Urinary bladder (tissue), 4 donors: ENCODE data around the gene SMIM44. TPM values are rescaled to one million over a fixed set of nuclear protein-coding genes. Genes with fewer than 3 reads are reported as not detected.

ENCODE experiments used
- DNase-seq: peaks from one replicate; pipeline ENCODE4 v3.0.0-alpha.2; 2015; ENCODE audit errors: extremely low spot score
- H3K27ac ChIP-seq: one replicate; pipeline ENCODE4 v1.5.1; 2013; ENCODE audit warnings: low read depth, mild to moderate bottlenecking, moderate library complexity
- H3K36me3 ChIP-seq: one replicate; pipeline ENCODE4 v1.6.1; 2013; ENCODE audit warnings: mild to moderate bottlenecking, moderate library complexity; ENCODE audit not compliant: insufficient read depth
- H3K4me1 ChIP-seq: one replicate; pipeline ENCODE4 v1.6.1; 2013; ENCODE audit warnings: mild to moderate bottlenecking, moderate library complexity; ENCODE audit not compliant: insufficient read depth
- H3K4me3 ChIP-seq: one replicate; pipeline ENCODE4 v1.5.1; 2013; ENCODE audit warnings: low read depth, low read length
- WGBS: extraction: QIAGEN DNeasy Blood & Tissue Kit; methylation state at CpG from one replicate; pipeline ENCODE4 v1.1.7; 2013; 5-methylcytosine and 5-hydroxymethylcytosine counted together
- polyA plus RNA-seq: library from polyadenylated mRNA; stranded (reverse); fragments of 200-250 nt; gene quantifications from one replicate; pipeline ENCODE4 v1.2.3, GENCODE V29; 2013
- total RNA-seq: library from RNA; depleted of rRNA; stranded (reverse); fragments of >200 nt; gene quantifications from one replicate; pipeline ENCODE4 v1.2.3, GENCODE V29; 2014
- donor health status: healthy with polysubstance abuse.
- donor health status: healthy.

The SMIM44 gene
- total and polyA plus RNA-seq, 2 donors: not detected

DNA sequence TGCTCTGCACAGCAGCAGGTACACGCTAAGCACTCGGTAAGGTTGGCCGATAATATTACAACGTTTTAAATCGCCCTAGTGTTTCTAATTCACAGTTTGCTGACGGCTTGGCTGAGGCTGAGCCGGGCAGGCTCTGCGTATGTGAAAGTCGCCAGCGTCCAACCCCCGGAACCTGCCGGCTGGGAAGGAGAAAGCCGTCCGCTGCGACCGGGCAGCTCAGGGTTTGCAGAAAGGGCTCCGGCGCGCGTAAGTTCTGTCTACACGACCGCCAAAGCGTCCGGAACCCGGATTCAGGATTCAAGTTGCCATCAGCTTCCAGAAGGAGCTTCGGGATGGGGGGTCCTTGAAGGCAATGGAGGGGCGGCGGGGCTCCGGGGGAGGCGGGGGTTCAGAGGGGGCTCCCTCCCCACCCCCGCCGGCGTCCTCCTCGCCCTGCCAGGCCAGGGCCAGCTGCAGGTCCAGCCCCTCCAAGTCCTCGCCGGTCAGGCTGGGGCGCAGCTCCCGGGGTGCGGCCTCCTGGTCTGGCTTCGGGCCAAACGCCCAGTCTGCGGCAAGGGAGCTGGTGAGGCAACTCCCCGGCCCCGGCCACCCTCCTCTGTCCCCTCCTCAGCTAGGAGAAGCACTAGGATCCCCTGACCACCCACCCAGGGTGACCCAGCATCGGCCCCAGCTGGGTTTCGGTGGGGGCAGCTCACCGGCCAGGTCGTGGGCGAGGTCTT, 575 bp downstream of the SMIM44 start:
- no peaks in the 10 kb centered on the region for H3K4me1 ChIP-seq
- no peak for DNase-seq
- H3K27ac ChIP-seq: no peak overlapping the region
- H3K4me3 ChIP-seq: no peak overlapping the region
- 67% methylated on average over 49 of the region's 49 CpGs for WGBS
- H3K36me3 ChIP-seq: no peaks in the 10 kb centered on the region

- no peaks in the 10 kb centered on the region for H3K4me1 ChIP-seq
- no peaks in the 10 kb centered on the region for H3K36me3 ChIP-seq
- 47% methylated on average over 38 of the region's 38 CpGs for WGBS
- no peak overlapping the region for H3K4me3 ChIP-seq
- H3K27ac ChIP-seq: no peak overlapping the region
- no peak for DNase-seq
These were observed 1.8 kb downstream of the SMIM44 start for GRCh38 chr19:3481241-3482090.

GRCh38 chr19:3480383-3481091, 2.7 kb downstream of the SMIM44 start, which contains the start of gene SMIM24:
Gene SMIM24 (minus strand): TSS chr19:3480525. CDS start chr19:3480463, 62 bp downstream.
- no peaks in the 10 kb centered on the region for H3K36me3 ChIP-seq
- no peaks in the 10 kb centered on the region for H3K4me1 ChIP-seq
- no peak within 1 kb of the TSS for H3K4me3 ChIP-seq
- WGBS: 50% methylated on average over 27 of the region's 27 CpGs
- H3K27ac ChIP-seq: no peak within 1 kb of the TSS
- DNase-seq: no peak

DNA sequence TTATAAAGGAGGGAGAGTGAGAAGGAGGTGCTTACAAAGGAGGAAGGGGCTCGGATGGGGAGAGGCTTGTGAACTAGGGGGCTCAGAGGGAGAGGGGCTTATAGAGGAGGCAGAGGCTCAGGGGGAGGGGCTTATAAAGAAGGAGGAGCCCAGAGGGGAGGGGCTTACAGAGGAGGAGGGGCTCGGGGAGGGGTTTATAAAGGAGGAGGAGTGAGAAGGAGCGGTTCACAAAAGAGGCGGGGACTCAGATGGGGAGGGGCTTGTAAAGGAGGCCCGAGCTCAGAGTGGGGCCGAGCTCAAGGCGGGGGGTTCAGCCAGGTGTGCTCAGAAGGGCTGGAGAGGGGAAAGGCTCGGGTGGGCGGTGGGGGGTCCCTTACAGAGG, 3.4 kb downstream of the SMIM44 start:
- H3K4me1 ChIP-seq: no peaks in the 10 kb centered on the region

DNA sequence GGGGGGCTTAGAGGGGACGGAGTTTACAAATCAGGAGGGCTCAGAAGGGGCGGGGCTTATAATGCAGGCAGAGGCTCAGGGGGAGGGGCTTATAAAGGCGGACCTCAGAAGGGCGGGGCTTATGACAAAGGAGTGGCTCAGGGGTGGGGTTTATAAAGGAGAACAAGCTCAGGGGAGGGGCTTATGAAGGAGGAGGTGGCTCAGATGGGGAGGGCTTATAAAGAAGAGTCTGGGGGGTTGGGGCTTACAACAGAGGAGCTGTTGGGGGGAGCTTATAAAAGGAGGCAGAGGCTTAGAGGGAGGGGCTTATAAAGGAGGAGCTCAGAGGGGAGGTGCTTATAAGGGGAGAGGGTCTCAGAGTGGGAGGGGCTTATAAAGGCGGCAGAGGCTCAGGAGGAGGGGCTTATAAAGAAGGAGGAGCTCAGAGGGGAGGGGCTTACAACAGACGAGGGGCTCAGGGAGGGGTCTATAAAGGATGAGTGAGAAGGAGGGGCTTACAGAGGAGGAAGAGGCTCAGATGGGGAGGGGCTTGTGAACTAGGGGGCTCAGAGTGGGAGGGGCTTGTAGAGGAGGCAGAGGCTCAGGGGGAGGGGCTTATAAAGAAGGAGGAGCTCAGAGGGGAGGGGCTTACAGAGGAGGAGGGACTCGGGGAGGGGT, 3.9 kb downstream of the SMIM44 start:
- Histone ChIP-seq H3K4me1 (no peaks in the 10 kb centered on the region), H3K4me3 (no peak overlapping the region), H3K36me3 (no peaks in the 10 kb centered on the region), H3K27ac (no peak overlapping the region)
- WGBS: 44% methylated on average over 7 of the region's 7 CpGs
- no peak for DNase-seq

More for the DNA sequence above, 3.4 kb downstream of the SMIM44 start:
- no peak overlapping the region for H3K4me3 ChIP-seq
- DNase-seq: no peak
- no peak overlapping the region for H3K27ac ChIP-seq
- WGBS: 53% methylated on average over 9 of the region's 9 CpGs
- no peaks in the 10 kb centered on the region for H3K36me3 ChIP-seq

DNA sequence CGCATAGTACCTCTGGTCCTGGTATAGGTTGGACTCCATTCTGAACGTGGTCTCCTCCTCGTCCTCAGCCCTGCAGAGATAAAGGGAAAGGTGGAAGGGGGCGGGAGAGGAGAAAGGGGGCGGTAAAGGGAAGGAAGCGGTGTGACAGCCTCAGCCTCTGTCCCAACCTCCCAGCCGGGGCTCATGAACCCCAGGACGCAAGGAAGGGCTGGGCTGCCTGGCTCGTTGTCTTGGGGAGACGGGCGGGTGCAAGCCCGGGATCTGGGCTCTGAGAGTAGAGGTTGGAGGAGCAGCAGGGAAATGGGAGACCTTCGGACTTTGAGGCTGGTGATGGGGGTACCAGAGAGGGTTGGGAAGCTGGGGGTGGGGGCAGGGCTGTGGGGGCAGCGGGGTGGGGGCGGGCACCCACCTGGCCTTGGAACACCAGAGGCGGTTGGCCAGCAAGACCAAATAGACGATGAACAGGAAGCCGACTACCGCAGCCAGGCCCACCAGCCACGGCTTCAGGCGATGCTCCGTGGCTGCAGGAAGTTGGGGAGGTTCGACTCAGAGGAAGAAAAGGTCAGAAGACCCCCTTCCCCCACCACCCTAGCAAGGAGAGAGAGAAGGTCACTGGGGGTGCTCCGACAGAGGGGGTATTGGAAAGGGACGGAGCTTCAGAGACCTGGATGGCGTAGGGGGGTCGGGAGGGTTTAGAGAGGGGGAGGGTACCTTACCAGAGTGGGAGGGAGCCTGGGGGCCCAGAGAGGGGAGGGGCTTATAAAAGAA, 4.6 kb downstream of the SMIM44 start:
- 27% methylated on average over 27 of the region's 27 CpGs for WGBS
- DNase-seq: no peak
- H3K4me1 ChIP-seq: no peaks in the 10 kb centered on the region
- no peak overlapping the region for H3K27ac ChIP-seq
- no peak overlapping the region for H3K4me3 ChIP-seq
- H3K36me3 ChIP-seq: no peaks in the 10 kb centered on the region

DNA sequence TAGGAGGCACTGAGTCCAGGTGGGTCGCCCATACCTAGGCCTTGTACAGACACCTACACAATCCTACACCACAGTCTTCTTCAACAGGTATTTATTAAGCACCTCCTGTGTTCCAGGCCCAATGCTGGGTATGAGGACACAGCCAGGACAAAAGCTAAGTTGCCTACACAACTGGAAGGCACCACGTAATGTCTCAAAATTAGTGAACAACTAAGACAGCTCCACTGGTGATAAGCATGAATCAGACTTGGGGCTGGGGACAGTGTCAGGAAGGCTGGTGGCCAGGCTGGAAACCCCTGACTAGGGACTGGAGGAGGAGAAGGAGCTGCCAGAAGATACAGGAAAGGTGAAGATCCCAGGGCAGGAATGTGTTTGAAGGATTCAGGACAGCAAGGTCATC, 5.3 kb downstream of the SMIM44 start:
- WGBS: 67% methylated on average over 2 of the region's 2 CpGs
- Histone ChIP-seq H3K4me3 (no peak overlapping the region), H3K4me1 (no peaks in the 10 kb centered on the region), H3K36me3 (no peaks in the 10 kb centered on the region), H3K27ac (no peak overlapping the region)
- DNase-seq: no peak

- Histone ChIP-seq H3K27ac (no peak overlapping the region), H3K4me3 (no peak overlapping the region), H3K36me3 (no peaks in the 10 kb centered on the region), H3K4me1 (no peaks in the 10 kb centered on the region)
- no peak for DNase-seq
These were observed 5.7 kb downstream of the SMIM44 start for GRCh38 chr19:3477506-3477905.

- no peak for DNase-seq
- H3K27ac ChIP-seq: no peak overlapping the region
- no peaks in the 10 kb centered on the region for H3K4me1 ChIP-seq
- H3K4me3 ChIP-seq: no peak overlapping the region
- no peaks in the 10 kb centered on the region for H3K36me3 ChIP-seq
- 84% methylated on average over 2 of the region's 2 CpGs for WGBS
These were observed 6.4 kb downstream of the SMIM44 start for GRCh38 chr19:3476830-3477229.

- no peak for DNase-seq
- Histone ChIP-seq H3K4me3 (no peak overlapping the region), H3K4me1 (no peaks in the 10 kb centered on the region), H3K27ac (no peak overlapping the region), H3K36me3 (no peaks in the 10 kb centered on the region)
- WGBS: 83% methylated on average over 4 of the region's 4 CpGs
These were observed 7.8 kb downstream of the SMIM44 start for GRCh38 chr19:3475449-3475848.

DNA sequence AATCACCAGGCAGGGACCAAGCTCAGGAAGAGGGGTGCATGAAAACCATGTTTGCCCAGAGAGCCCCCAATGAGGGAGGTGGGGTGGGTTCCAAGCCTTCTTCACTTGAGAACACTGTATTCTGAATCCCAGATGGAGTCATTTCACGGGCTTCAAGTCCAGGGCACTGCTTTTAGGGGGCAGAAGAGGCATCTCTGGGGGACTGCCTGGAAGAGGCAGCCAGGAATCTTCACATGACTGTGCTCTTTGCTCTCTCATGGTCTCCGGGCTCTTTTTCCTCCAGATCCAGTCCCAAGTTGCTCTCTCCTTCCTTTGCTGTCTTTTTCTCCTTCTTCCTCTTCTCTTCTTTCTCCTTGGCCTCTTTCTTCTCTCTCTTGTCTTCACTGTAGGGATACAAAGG, 8.6 kb downstream of the SMIM44 start:
- no peaks in the 10 kb centered on the region for H3K4me1 ChIP-seq
- no peak overlapping the region for H3K27ac ChIP-seq
- 64% methylated on average over 2 of the region's 2 CpGs for WGBS
- no peak for DNase-seq
- no peaks in the 10 kb centered on the region for H3K36me3 ChIP-seq
- H3K4me3 ChIP-seq: no peak overlapping the region

GRCh38 chr19:3474010-3474409, 9.2 kb downstream of the SMIM44 start:
- DNase-seq: no peak
- Histone ChIP-seq H3K4me1 (no peaks in the 10 kb centered on the region), H3K36me3 (no peaks in the 10 kb centered on the region), H3K27ac (no peak overlapping the region), H3K4me3 (no peak overlapping the region)
- WGBS: 80% methylated on average over 8 of the region's 8 CpGs
